ENCODE measurements around the gene TLR5.

- no peak for TF ChIP-seq CTCF (IDR thresholded peaks at IDR 0.05)
- no peak for TF ChIP-seq POLR2A (IDR thresholded peaks at IDR 0.05)
Observed at GRCh38 chr1:223156343-223156742, 13.3 kb upstream of the TLR5 start.
